Cardiac fibroblast (primary cell): ENCODE results near the gene GALNT1.

Experiments
- DNase-seq, 2 donors: peaks; one replicate each; pipeline versions ENCODE4 v3.0.0 to v3.0.0-alpha.2; 2010; ENCODE audit warnings: low read depth in 2 of 2
- H3K4me3 ChIP-seq, 2 donors: replicated peaks in 1 of 2; 1 replicate in 1 of 2; 2 replicates in 1 of 2; pipeline ENCODE4 v1.5.1; 2011; ENCODE audit warnings: low read depth in 2 of 2, low read length in 2 of 2, mild to moderate bottlenecking in 2 of 2, moderate library complexity in 1 of 2
- CTCF ChIP-seq: IDR thresholded peaks from one replicate; pipeline ENCODE4 v1.5.1; 2011; ENCODE audit warnings: low read depth, mild to moderate bottlenecking, low read length, inconsistent platforms

Gene GALNT1

GRCh38 chr18:35593859-35594258 lies 12.3 kb downstream of the GALNT1 start:
- DNase-seq: no peak
- no peak for TF ChIP-seq CTCF
- H3K4me3 ChIP-seq: no peak overlapping the region

GRCh38 chr18:35597758-35598157 lies 16.2 kb downstream of the GALNT1 start:
- no peak for DNase-seq
- H3K4me3 ChIP-seq: no peak overlapping the region
- TF ChIP-seq CTCF: no peak

GRCh38 chr18:35602193-35602820 lies 20.8 kb downstream of the GALNT1 start:
- no peak overlapping the region for H3K4me3 ChIP-seq
- no peak for DNase-seq
- TF ChIP-seq CTCF: no peak

- no peak for DNase-seq
- TF ChIP-seq CTCF: no peak
Measured at GRCh38 chr18:35603008-35603407, 21.5 kb downstream of the GALNT1 start.

GRCh38 chr18:35603528-35603927 lies 22.0 kb downstream of the GALNT1 start:
- TF ChIP-seq CTCF: no peak
- DNase-seq: no peak
- H3K4me3 ChIP-seq: no peak overlapping the region

More at GRCh38 chr18:35603008-35603407, 21.5 kb downstream of the GALNT1 start:
- no peak overlapping the region for H3K4me3 ChIP-seq

- no peak overlapping the region for H3K4me3 ChIP-seq
- DNase-seq: no peak
- no peak for TF ChIP-seq CTCF
Measured at GRCh38 chr18:35604369-35604768, 22.8 kb downstream of the GALNT1 start.
